NT2/D1 (cell line): ENCODE results near the gene CCKAR.

Experiments used
- DNase-seq: peaks from one replicate; pipeline ENCODE4 v3.0.0-alpha.2; 2011; ENCODE audit warnings: low read depth, low spot score
- H3K27me3 ChIP-seq: 2 replicates; pipeline ENCODE4 v1.6.0; 2011; ENCODE audit warnings: mild to moderate bottlenecking; ENCODE audit not compliant: insufficient read length, insufficient read depth
- H3K36me3 ChIP-seq: 2 replicates; pipeline ENCODE4 v1.6.1; 2011; ENCODE audit warnings: mild to moderate bottlenecking, low read length, mixed read lengths; ENCODE audit not compliant: insufficient read depth, insufficient read length
- H3K4me1 ChIP-seq: 2 replicates; pipeline ENCODE4 v1.5.1; 2011; ENCODE audit not compliant: insufficient read depth, insufficient read length
- H3K4me3 ChIP-seq: 2 replicates; pipeline ENCODE4 v1.5.1; 2011; ENCODE audit warnings: low read depth; ENCODE audit not compliant: insufficient read length
- H3K9ac ChIP-seq: 2 replicates; pipeline ENCODE4 v1.6.0; 2011; ENCODE audit warnings: low read depth; ENCODE audit not compliant: insufficient read length
- H3K9me3 ChIP-seq: 2 replicates; pipeline ENCODE4 v1.5.1; 2011; ENCODE audit warnings: mild to moderate bottlenecking, low read length; ENCODE audit not compliant: insufficient read depth
- SUZ12 ChIP-seq: IDR thresholded peaks from 2 replicates; pipeline ENCODE4 v1.6.1; 2011; ENCODE audit not compliant: insufficient read length, insufficient read depth; ENCODE audit errors: extremely low read depth
- YY1 ChIP-seq: IDR thresholded peaks from 2 replicates; pipeline ENCODE4 v1.6.1; 2011; ENCODE audit not compliant: insufficient read length, insufficient read depth
- ZNF274 ChIP-seq: IDR thresholded peaks from 2 replicates; pipeline ENCODE4 v1.6.1; 2011; ENCODE audit warnings: mild to moderate bottlenecking, low read depth, low read length

The CCKAR gene

GRCh38 chr4:26485684-26486083 is 4.6 kb downstream of the CCKAR start:
- H3K4me1 ChIP-seq: no peaks in the 10 kb centered on the region
- H3K36me3 ChIP-seq: no peaks in the 10 kb centered on the region
- DNase-seq: no peak
- peaks cover 3% of the 10 kb centered on the region for H3K27me3 ChIP-seq
- no peak overlapping the region for H3K4me3 ChIP-seq
- no peak for TF ChIP-seq SUZ12
- TF ChIP-seq ZNF274: no peak
- TF ChIP-seq YY1: no peak
- no peak overlapping the region for H3K9ac ChIP-seq
- no peaks in the 10 kb centered on the region for H3K9me3 ChIP-seq

- Histone ChIP-seq H3K27me3 (peaks cover 3% of the 10 kb centered on the region), H3K9ac (no peak overlapping the region), H3K4me1 (no peaks in the 10 kb centered on the region), H3K36me3 (no peaks in the 10 kb centered on the region), H3K4me3 (no peak overlapping the region), H3K9me3 (no peaks in the 10 kb centered on the region)
- TF ChIP-seq ZNF274 (no peak), YY1 (no peak), SUZ12 (no peak)
- DNase-seq: no peak
Observed at GRCh38 chr4:26484516-26484915, 5.8 kb downstream of the CCKAR start.

DNA sequence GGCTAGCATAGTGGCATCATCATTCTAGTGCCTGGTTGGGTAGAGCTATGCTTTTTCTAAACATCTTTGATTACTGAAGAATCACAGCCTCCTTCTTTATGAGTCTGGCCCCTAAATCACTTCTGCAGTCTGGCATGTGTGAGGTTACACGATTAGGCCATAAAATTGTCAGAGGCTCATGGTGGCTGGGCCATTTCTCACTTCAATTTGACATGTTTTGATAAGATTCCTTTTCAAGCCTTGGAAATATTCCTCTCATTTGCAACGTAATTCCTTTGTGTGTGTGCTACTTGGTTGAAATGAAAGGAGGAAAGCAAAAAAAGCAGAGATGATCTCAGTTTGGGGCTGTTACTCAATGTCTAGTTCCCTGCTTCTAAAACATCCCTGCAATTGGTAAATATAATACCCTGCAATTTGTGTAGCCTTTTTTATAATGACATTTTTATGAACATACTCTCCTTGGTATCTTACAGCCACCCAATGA is 6.2 kb downstream of the CCKAR start:
- Histone ChIP-seq H3K36me3 (no peaks in the 10 kb centered on the region), H3K4me3 (no peak overlapping the region), H3K9me3 (no peaks in the 10 kb centered on the region), H3K9ac (no peak overlapping the region), H3K4me1 (no peaks in the 10 kb centered on the region), H3K27me3 (peaks cover 1% of the 10 kb centered on the region)
- no peak for DNase-seq
- TF ChIP-seq YY1 (no peak), ZNF274 (no peak), SUZ12 (no peak)

GRCh38 chr4:26482508-26483462 is 7.5 kb downstream of the CCKAR start:
- H3K9ac ChIP-seq: no peak overlapping the region
- no peak for DNase-seq
- no peaks in the 10 kb centered on the region for H3K9me3 ChIP-seq
- H3K36me3 ChIP-seq: no peaks in the 10 kb centered on the region
- TF ChIP-seq ZNF274: no peak
- TF ChIP-seq SUZ12: no peak
- no peak for TF ChIP-seq YY1
- no peak overlapping the region for H3K4me3 ChIP-seq
- H3K27me3 ChIP-seq: no peaks in the 10 kb centered on the region
- no peaks in the 10 kb centered on the region for H3K4me1 ChIP-seq

GRCh38 chr4:26478330-26478729 is 12.0 kb downstream of the CCKAR start:
- no peaks in the 10 kb centered on the region for H3K27me3 ChIP-seq
- DNase-seq: no peak

GRCh38 chr4:26476545-26476944 is 13.7 kb downstream of the CCKAR start:
- Histone ChIP-seq H3K4me3 (no peak overlapping the region), H3K9me3 (no peaks in the 10 kb centered on the region), H3K27me3 (no peaks in the 10 kb centered on the region), H3K36me3 (no peaks in the 10 kb centered on the region), H3K4me1 (no peaks in the 10 kb centered on the region), H3K9ac (no peak overlapping the region)
- DNase-seq: no peak
- no peak for TF ChIP-seq ZNF274
- no peak for TF ChIP-seq SUZ12
- TF ChIP-seq YY1: no peak

More at GRCh38 chr4:26478330-26478729, 12.0 kb downstream of the CCKAR start:
- Histone ChIP-seq H3K9ac (no peak overlapping the region), H3K4me1 (no peaks in the 10 kb centered on the region), H3K4me3 (no peak overlapping the region), H3K9me3 (no peaks in the 10 kb centered on the region), H3K36me3 (no peaks in the 10 kb centered on the region)
- TF ChIP-seq SUZ12 (no peak), YY1 (no peak), ZNF274 (no peak)

- no peak for TF ChIP-seq SUZ12
- TF ChIP-seq YY1: no peak
- no peak for TF ChIP-seq ZNF274
- Histone ChIP-seq H3K9me3 (no peaks in the 10 kb centered on the region), H3K4me1 (no peaks in the 10 kb centered on the region), H3K4me3 (no peak overlapping the region), H3K36me3 (no peaks in the 10 kb centered on the region), H3K27me3 (no peaks in the 10 kb centered on the region), H3K9ac (no peak overlapping the region)
- DNase-seq: no peak
Observed at GRCh38 chr4:26475716-26476115, 14.6 kb downstream of the CCKAR start.
